NCI-H446 treated with DMSO at 0.1 percent for 48 hours (cell line): Measurements from ENCODE around the gene CNTNAP2.

ENCODE experiments used
- DNase-seq: peaks from one replicate; lab custom pipeline; 2025; lab: John Stamatoyannopoulos, UW

The CNTNAP2 gene

DNA sequence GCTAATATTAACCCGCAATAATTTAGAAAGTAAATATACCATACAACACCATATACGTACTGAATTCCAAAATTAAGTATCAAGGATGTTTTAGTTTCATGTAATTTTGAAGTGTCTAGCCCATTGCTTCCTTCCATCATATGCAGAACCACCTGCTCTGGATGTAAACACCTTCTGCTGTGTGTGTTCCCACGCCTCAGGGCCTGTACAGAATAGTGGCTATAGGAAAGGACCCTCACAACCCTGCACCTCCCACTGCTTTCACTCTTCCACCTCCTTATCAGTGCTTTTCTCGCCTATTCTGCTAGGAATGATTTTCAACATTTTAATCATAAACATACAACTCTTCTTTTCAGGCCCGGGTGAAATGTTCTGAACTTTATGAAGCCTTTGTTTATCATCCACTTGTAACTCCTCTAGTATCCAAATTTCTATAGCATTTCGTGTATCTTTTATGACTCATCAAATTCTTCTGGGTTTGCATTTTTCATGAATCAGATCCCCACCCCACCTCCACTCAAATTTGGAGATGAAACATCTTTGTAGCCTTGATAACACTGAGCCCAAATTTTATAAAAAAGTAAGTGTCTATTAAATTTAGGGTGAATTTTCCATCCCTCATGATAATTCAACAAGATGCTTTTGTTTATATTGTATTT lies 1367.2 kb downstream of the CNTNAP2 start:
- no peak for DNase-seq

DNA sequence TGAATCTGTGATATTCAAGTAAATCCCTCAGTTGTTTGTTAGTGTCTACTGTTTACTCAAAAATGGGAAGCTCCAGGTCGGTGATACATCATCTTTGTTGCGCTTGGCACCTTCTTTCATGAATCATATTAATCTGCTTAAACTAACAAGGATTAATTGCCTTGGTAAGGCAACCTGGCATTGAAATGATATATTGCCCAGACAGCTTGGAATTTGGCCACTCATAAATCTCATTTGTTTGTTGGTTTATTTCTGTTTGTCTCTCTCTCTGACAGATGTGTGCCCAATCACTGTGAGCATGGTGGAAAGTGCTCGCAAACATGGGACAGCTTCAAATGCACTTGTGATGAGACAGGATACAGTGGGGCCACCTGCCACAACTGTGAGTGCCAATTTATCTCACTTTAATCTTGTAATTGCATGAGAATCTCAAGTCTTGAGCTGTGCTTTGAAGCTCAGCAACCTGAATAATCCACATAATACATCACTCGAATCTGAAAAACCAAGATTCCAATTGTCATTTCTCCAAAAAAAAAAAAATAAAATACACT lies 1369.1 kb downstream of the CNTNAP2 start:
- peak; percentile 97 for DNase-seq

DNA sequence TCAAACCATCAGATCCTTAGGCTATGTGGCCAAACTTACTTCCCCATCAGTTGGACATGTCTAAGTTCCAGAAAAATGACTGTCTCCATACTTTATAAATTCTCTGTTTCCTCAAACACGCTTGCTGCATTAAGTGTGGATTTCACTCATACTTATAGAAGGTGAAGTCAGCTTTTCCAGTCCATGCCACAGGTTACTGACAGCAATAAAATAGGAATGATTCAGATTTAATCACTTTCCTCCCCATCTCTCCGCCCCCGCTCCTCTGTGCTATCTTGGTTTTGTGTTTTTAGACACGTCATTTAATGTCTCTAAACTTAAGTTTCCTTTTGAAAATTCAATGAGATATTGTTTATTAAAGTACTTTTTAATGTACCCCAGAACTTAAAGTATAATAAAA lies 1376.0 kb downstream of the CNTNAP2 start:
- no peak for DNase-seq

DNA sequence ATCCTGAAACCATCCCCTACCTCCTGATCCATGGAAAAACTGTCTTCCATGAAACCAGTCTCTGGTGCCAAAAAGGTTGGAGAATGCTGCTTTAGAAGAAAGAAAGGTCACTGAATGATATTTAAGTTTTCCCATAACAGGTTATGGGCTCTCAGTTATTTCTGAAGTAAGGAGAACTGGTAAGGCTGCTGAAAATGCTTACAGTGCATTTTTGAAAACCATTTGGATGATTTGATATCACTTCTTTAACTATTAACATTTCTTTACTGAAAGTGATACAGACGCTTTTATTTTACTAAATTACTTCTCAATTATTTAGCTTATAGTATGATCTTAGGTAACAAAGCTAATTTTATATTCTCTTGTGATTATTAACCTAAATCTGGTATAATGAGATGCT lies 1379.6 kb downstream of the CNTNAP2 start:
- no peak for DNase-seq

DNA sequence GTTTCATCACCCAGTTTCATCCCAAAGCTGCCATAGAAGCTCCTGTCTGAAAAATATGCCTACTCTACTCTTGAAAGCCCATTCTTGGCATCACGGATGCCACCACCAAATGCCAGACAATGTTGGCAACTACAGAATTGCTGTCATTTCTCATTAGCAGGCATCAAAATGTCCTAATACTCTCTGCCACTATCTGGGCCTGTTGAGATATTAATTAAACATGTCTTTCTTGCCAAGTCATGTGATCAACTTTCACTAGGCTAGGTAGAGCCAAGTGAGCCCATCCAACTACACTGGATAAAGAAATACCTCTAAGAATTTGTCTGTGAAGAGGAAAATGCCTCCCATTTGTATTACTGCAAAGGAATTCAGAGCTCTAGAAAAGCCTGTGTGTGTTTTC lies 1380.6 kb downstream of the CNTNAP2 start:
- peak; percentile 41 for DNase-seq

DNA sequence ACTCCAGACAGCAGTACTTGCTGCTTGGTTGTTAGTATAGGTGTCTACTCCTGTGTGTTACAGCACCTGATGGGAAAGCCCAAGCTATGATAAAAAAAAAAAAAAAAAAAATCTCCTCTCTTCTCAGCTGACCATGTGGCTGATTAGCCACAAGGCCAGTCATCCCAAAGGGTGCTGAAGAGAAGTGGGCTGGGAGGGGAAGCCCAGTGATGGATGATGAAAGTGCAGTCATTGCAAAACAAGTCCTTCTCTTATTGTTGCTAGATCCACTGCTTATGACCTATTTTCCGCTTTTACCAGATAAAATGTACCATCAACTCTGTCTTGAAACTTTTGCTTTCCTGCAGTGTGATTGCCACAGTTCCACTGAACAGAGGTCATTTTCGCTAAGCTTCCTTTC lies 1381.5 kb downstream of the CNTNAP2 start:
- DNase-seq, result no peak

DNA sequence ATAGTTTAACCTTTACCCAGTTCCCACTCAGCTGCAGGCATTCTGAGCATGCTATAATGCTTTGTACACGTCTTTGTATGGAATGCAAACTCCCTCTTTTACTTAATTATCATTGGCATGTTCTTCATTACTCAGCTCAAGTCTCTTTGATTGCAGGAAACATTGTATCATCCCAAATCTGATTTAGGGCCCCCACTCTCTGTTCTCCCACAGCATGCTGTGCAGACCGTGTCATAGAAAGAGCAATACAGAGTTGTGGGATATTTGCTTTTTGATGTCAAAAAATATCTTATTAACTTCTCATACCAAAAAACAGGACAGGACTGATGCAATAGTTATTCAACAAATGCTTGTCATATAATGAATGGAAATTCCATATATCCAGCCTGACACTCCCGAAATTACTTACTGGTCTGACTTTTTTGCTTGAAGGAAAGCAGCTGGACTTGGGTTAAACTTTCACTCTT lies 1392.5 kb downstream of the CNTNAP2 start:
- DNase-seq, result no peak

DNA sequence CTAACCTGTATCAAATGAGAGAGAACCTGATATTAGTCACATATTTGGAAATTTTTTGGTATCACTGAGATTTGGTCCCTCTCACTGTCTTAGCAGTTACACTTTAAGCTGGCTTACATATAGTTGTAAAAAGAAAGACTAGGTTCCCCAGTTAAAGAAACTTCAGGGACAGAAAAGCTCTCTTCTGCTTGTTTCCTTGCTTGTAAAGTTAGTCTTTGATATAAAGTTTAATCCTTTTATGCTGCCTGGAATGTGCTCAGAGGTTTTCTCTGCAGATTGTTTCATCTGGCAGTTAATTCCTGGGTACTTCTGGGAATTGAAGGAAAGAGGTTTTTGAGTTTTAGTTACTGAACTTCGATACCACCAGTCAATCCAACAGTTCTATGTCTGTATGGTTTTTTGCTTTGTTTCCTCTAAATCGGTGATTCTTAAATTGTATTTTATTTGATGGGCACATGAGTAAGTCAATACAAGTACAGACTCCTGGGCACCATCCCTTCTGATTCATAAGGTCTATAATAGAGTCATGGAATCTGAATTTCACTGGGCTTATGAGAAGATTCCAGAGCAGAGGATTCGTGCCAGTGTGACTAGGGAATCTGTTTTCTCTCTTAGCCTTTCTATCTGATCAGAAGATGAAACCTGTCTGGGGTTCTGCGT lies 1393.1 kb downstream of the CNTNAP2 start:
- DNase-seq, result no peak

DNA sequence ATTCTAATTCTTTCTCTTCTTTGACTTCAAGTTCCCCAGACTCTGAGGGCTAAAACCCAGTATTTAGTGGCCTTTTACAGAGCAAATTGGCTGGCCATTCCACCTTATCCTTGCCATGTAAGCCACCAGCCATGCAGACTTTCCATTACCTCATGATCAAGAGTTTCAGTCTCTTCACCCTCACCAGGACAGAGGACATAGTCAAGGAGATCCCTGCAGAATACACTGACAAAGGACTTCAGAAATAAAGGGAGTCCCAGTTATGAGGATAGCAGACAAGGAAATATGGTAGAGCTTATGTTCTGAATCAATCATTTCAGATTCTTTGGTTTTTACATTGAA lies 1393.6 kb downstream of the CNTNAP2 start:
- DNase-seq, result no peak

DNA sequence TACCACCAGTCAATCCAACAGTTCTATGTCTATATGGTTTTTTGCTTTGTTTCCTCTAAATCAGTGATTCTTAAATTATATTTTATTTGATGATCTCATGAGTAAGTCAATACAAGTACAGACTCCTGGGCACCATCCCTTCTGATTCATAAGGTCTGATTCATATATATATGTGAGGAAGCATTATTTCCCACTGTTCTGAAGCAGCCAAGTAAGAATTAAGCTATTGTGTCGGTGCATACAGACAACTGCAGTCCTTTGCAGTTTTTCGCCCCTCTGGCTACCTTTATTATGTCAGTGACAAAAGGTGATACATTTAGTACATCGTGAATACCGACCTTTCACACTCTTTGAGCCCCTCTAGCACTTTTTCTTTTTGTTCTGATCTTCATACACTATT lies 1394.3 kb downstream of the CNTNAP2 start:
- no peak for DNase-seq

DNA sequence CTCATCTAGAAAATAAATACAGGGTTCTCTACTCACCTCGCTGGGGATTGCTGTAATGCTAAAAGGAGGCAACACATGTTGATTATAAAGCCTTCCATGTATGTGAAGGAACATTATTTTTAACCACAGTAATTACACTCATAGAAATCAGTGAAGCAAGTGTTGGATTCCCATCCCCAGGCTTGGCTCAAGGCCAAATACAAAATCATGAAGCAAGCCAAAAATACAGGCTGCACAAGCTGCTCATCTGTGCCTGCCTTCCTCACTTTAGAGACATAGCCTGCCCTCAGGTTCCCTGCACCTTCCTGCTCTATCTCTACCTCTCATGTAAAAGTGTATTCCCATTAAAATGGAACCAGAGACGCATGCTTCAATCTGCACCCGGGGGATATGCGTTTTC lies 1396.8 kb downstream of the CNTNAP2 start:
- DNase-seq, result peak; percentile 36

DNA sequence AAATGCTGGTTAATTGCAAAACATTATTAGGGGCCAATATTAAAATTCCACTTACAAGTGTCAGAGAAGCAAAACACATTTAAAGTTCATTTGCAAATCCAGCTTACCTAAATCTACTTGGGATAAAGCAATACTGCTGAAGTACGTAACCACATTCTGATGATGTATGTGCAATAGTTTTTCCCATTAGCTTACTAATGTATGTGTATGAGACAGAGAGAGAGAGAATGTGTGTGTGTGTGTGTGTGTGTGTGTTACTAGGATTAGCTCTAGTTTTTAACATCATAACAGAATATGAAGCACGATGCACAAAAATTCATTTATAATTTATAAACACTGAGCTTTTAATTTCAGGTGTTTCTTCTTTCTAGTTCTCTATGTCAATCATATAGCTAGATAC lies 1399.8 kb downstream of the CNTNAP2 start:
- DNase-seq, result no peak

DNA sequence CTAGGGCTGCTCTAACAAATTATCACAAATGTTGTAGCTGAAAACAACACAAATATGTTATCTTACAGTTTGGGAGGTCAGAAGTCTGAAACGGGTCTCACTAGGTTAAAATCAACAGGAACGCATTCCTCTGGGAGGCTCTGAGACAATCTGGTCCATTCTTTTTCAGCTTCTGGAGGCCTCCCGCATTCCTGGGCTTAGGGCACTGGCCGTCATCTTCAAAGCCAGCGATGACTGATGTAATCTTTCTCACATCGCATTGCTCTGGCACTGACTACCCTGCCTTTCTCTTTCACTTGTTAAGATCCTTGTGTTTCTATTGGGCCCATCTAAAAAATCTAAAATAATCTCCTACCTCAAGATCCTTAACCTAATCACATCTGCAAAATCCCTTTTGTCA lies 1402.5 kb downstream of the CNTNAP2 start:
- no peak for DNase-seq

DNA sequence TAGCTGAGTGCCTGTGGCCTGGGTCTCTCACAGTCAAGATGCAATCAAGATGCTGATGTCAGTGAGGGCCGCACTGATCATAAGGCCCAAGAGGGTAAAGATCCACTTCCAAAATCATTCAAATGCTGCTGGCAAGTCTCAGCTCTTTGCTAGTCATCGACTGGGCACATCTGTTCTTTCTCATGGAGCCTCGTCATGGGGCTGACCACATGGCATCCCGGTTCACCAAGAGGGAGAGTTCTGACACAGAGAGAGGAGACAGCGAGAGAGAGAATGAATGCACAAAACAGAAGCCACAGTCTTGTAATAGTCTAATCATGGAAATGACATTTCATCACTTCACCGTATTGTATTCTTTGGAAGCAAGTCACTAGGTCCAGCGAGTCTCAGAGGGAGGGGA lies 1406.5 kb downstream of the CNTNAP2 start:
- no peak for DNase-seq

DNA sequence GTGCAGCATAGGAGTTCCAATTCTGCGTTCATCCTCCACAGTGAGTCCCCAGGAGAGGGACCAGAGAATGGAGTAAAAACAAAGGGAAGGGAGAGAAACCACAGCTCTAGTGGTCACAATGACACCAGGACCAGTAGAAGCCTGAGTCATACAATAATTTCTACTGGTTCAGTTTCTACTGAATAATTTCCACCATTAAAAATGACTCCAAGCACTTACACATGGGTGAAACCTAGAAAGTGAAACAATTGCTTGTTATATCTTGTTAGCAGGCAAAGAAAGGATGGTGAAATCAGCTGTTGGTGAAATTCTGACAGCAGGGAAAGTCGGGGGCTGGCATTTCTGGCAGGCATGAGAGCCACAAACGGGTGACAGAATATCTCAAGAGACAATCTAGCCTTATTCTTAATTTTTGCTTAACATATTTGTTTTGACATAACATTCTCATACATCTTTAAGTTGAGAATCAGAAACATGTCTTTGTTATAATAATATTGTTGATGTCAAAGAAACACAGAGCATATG lies 1408.2 kb downstream of the CNTNAP2 start:
- DNase-seq, result no peak

DNA sequence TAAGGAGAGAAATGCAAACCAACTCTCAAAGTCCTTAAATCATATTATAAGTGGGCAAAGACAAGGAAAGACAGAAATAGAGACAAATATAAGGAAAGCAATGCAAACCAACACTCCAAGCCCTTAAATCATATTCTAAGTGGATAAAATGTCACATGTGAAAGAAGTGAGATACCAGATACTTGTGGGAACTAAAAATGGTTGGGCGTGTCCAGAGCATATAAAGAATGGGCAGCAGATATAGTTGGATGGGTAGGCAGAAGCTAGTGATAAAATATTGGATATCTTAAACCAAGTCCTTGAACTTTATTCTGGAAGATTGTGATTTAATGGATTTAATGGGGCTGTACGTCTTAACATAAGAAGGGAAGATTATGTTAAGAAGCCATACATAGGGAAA lies 1408.7 kb downstream of the CNTNAP2 start:
- DNase-seq, result no peak

DNA sequence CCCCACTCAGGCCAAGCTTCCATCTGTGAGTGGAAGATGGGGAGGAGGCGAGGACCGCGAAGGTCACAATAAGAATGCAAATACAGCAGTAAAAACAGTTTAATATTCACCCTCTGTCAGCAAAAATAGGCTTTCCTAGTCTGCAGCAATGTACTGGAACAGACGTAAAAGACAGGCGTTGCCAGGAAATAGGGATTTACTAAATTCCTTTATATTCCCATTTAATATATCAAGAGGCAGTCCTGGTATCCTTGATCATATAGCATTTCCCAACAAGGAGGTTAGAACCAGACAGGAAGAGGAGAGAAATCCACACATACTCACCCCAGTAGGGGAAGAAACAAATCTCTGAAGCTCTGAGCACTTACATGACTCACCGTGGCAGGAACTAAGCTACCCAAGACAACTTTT lies 1419.1 kb downstream of the CNTNAP2 start:
- no peak for DNase-seq

DNA sequence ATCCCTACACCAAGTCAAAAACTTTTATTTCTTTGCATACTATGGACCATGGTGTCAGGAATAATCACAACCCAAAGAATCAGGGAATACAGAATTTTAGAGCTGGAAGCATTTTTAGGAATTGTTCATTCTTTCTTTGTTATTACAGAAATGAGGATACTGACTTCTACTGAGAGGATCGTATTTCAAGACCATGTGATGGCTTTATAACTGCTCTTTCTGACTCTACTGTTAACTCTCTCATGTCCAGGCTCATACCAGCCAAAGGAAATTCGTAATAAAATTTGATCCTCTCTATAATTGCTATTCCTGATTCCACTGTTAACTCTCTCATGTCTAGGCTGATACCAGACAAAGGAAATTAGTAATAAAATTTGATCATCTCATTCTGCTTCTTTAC lies 1423.1 kb downstream of the CNTNAP2 start:
- DNase-seq, result no peak

DNA sequence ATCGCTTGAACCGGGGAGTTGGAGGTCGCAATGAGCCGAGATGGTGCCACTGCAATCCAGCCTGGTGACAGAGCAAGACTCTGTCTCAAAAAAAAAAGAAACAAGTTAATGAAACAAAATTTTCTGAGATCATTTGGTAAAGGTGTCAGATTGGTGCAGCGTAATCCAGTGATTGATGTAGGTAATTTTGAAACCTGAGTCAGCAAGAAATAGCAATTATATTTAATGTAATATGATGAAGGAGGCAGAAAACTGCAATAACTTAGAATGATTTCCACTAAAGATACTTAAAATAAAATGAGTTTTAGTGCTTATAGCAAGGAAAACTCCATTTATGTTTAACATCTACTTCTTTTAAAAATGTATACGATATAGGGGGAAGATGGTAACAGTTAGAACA lies 1424.1 kb downstream of the CNTNAP2 start:
- no peak for DNase-seq

DNA sequence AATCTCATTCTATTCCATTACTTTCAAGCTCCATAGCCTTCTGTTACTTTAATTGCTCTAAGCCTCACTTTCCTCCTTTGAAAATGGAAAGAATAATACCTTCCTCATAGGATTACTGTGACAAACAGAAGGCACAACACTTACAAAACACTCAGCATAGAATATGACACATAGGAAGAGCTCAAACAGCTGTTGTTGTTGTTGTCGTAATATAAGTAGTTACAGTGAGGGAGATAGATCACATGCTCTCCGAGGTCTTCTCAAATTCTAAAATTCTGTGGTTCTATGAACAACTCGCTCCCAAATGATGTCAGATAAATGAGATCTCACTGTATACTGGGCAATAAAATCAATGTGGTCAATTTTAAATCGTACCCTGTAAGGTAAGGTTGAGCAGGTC lies 1424.7 kb downstream of the CNTNAP2 start:
- DNase-seq, result no peak

DNA sequence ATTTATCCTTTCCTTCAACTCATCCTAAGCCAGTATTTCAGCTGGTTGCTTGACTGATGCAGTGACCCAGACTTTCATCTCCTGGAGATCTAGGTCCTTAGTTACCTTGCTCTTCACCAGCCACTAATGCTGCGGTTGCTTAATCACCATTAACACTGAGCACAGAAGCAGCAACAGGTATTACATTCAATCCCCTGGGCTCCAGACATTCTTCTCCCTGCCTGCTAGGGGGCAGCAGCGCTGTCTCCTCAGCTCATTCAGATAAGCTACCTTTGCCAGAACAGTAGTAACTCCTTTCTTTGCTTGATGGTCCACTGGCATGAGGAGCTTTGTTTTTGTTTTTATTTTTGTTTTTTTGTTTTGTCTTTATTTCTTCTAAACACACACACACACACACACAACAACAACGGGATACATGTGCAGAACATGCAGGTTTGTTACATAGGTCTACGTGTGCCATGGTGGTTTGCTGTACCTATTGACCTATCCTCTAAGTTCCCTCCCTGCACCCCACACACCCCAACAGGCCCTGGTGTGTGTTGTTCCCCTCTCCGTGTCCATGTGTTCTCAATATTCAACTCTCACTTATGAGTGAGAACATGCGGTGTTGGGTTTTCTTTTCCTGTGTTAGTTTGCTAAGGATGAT lies 1430.8 kb downstream of the CNTNAP2 start:
- DNase-seq, result no peak

DNA sequence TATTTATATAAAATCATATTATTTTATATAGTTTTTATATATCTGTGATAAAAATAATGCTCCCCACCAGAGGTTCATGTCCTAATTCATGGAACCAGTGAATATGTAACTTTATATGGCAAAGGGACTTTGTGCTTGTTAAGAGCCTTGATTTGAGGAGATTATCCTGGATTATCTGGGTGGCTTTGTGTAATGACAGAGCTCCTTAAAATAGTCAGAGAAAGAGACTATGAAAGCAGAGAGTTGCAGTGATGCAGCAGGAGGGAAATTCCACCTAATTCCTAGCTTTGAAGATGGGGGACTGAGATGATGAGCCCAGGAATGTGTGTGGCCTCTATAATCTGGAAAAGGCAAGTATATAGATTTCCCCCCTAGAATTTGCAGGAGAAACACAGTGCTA lies 1439.7 kb downstream of the CNTNAP2 start:
- no peak for DNase-seq

DNA sequence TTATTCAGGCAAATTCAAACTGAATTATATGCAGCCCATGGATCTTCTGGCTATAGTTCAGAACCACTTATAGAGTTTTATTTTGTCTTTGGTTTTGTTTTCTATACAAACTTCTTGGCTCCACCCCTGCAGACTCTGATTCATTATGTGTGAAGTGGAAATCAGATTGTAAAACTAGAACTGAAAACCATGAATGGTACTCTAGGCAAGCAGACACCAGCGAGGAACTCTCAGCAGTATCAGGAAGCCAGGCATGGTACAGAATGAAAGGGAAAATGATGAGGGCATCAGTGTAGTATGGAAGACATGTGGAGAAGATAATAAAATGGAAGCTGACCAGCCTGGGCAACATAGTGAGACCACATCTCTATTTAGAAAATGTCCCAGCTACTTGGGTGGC lies 1447.1 kb downstream of the CNTNAP2 start:
- no peak for DNase-seq
